ENCODE measurements around the gene ADSS1.

DNA sequence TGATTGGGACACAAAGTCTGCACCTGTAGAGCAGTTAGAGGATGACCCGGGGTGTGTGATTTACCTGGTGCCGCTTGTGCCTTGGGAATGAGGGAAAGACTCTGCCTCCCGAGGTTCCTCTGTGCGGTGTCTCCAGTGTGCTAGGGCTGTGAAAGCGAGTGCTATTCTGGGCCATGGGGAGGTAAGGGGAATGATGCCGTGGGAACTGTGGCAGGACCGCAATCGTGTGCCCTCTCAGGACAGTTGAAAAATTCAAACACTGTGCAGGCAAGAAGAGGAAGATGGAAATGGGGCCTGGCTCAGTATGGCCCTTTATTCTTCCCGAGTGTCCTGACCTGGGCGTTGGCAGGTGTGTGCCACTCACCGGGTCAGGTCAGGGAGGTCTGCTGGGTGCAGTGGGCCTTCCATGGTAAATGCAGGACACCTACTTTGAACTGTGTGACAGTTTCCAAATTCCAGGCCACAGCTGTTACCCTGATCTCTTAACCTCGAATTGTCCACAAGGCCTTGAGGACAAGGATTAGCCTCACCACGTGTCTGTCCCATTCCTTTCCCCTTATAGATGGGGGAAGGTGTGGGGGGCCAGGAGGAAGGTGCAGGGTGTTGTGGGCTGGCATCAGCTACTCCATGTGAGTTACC is 30.3 kb downstream of the ADSS1 start:
- TF ChIP-seq, protein P1, sequence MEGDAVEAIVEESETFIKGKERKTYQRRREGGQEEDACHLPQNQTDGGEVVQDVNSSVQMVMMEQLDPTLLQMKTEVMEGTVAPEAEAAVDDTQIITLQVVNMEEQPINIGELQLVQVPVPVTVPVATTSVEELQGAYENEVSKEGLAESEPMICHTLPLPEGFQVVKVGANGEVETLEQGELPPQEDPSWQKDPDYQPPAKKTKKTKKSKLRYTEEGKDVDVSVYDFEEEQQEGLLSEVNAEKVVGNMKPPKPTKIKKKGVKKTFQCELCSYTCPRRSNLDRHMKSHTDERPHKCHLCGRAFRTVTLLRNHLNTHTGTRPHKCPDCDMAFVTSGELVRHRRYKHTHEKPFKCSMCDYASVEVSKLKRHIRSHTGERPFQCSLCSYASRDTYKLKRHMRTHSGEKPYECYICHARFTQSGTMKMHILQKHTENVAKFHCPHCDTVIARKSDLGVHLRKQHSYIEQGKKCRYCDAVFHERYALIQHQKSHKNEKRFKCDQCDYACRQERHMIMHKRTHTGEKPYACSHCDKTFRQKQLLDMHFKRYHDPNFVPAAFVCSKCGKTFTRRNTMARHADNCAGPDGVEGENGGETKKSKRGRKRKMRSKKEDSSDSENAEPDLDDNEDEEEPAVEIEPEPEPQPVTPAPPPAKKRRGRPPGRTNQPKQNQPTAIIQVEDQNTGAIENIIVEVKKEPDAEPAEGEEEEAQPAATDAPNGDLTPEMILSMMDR (IDR thresholded peaks at IDR 0.05) = no peak
- no peak for TF ChIP-seq POLR2A (IDR thresholded peaks at IDR 0.05)

Measured in esophagus squamous epithelium (tissue), 4 donors.